HFFc6 (cell line): ENCODE measurements around the gene AMD1. TPM values are rescaled to one million over a fixed set of nuclear protein-coding genes. Genes with fewer than 3 reads are reported as not detected.

Source experiments
- DNase-seq: peaks from one replicate; pipeline ENCODE4 v3.0.0-alpha.2; 2018
- H3K27ac Mint-ChIP-seq: 2 replicates; pipeline ENCODE4 v1.8.0; 2020; ENCODE audit warnings: mild to moderate bottlenecking, mixed read lengths
- H3K27me3 Mint-ChIP-seq: 2 replicates; pipeline ENCODE4 v1.8.0; 2021; ENCODE audit warnings: mild to moderate bottlenecking, moderate library complexity, mixed read lengths; ENCODE audit not compliant: insufficient read depth
- H3K36me3 Mint-ChIP-seq: 2 replicates; pipeline ENCODE4 v1.8.0; 2021; ENCODE audit warnings: low read depth, mixed read lengths
- H3K4me1 Mint-ChIP-seq: 2 replicates; pipeline ENCODE4 v1.8.0; 2020; ENCODE audit warnings: low read depth, mixed read lengths
- H3K4me3 Mint-ChIP-seq: 2 replicates; pipeline ENCODE4 v1.8.0; 2020; ENCODE audit warnings: mild to moderate bottlenecking, moderate library complexity, mixed read lengths
- H3K9me3 Mint-ChIP-seq: 2 replicates; pipeline ENCODE4 v1.8.0; 2020; ENCODE audit warnings: mild to moderate bottlenecking, mixed read lengths
- CTCF ChIP-seq: fragments of 200-600 bp; sonication (generic); IDR thresholded peaks from 2 replicates; pipeline ENCODE4 v1.5.0; 2021; ENCODE audit warnings: antibody characterized with exemption, mild to moderate bottlenecking
- total RNA-seq, 6 experiments: library from RNA; stranded (reverse); fragmentation: NEBNext Ultra II Directional; extraction: Animal tissue kit (Norgen Biotek cat#: 25700); gene quantifications; 2 replicates in 1 of 6; 3 replicates in 5 of 6; pipeline ENCODE4 v1.2.3, GENCODE V29; 2021

AMD1 gene
- total RNA-seq, 6 experiments from 2014 or later: 86.4 to 119 (median 109) TPM

- Mint-ChIP-seq H3K4me1 (peaks cover 68% of the 10 kb centered on the region), H3K27ac (peak overlapping the region; percentile 87), H3K4me3 (peak overlapping the region; percentile 92), H3K27me3 (peaks cover 8% of the 10 kb centered on the region), H3K9me3 (peaks cover 6% of the 10 kb centered on the region), H3K36me3 (peaks cover 32% of the 10 kb centered on the region)
- peak; percentile 77 for TF ChIP-seq CTCF
- DNase-seq: peak; percentile 35
Observed at GRCh38 chr6:110878751-110879522, 4.4 kb downstream of the AMD1 start.

- peaks cover 3% of the 10 kb centered on the region; the same call in 1 of the 2 replicates for H3K27me3 Mint-ChIP-seq
- TF ChIP-seq CTCF: no peak
- H3K4me1 Mint-ChIP-seq: peaks cover 85% of the 10 kb centered on the region
- H3K36me3 Mint-ChIP-seq: peaks cover 38% of the 10 kb centered on the region
- no peak overlapping the region for H3K27ac Mint-ChIP-seq
- H3K9me3 Mint-ChIP-seq: no peaks in the 10 kb centered on the region
- peak overlapping the region; percentile 92; the same call in 1 of the 2 replicates for H3K4me3 Mint-ChIP-seq
- DNase-seq: no peak
Observed at GRCh38 chr6:110880651-110881050, 6.1 kb downstream of the AMD1 start.

DNA sequence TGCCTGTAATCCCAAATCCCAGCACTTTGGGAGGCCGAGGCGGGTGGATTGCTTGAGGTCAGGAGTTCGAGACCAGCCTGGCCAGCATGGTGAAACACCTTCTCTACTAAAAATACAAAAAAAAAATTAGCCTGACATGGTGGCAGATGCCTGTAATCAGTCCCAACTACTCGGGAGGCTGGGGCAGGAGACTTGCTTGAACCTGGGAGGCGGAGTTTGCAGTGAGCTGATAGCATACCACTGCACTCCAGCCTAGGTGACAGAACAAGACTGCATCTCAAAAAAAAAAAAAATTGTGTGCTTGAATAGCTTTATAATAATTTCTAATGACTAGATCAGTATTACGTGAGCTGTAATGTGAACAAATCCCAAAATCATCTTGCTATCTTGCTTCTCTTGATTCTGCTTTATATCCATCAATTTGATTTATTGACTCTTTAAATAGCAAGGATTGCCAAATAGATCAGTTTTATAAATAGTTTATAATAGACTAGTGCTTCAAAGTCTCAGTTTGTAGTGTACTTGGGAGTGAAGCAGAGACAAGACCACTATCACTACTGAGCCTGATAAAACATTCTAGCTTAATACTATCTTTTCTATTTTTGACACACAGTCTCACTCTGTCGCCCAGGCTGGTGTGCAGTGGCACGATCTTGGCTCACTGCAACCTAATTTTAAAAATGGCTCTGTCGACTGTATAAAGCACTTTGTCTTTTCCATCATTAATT, 7.1 kb downstream of the AMD1 start:
- Mint-ChIP-seq H3K4me3 (peak overlapping the region; percentile 39), H3K27me3 (peaks cover 3% of the 10 kb centered on the region; the same call in 1 of the 2 replicates), H3K27ac (no peak overlapping the region), H3K9me3 (no peaks in the 10 kb centered on the region), H3K36me3 (peaks cover 31% of the 10 kb centered on the region), H3K4me1 (peaks cover 87% of the 10 kb centered on the region)
- DNase-seq: no peak
- TF ChIP-seq CTCF: no peak

GRCh38 chr6:110882274-110882619, 7.7 kb downstream of the AMD1 start:
- no peak overlapping the region for H3K27ac Mint-ChIP-seq
- peak overlapping the region; percentile 39 for H3K4me3 Mint-ChIP-seq
- TF ChIP-seq CTCF: no peak
- no peak for DNase-seq
- H3K4me1 Mint-ChIP-seq: peaks cover 89% of the 10 kb centered on the region
- peaks cover 25% of the 10 kb centered on the region for H3K36me3 Mint-ChIP-seq
- H3K27me3 Mint-ChIP-seq: peaks cover 3% of the 10 kb centered on the region; the same call in 1 of the 2 replicates
- H3K9me3 Mint-ChIP-seq: no peaks in the 10 kb centered on the region

- Mint-ChIP-seq H3K27ac (peak overlapping the region; percentile 21; the same call in 1 of the 2 replicates), H3K4me3 (no peak overlapping the region), H3K9me3 (no peaks in the 10 kb centered on the region), H3K36me3 (peaks cover 21% of the 10 kb centered on the region), H3K27me3 (peaks cover 3% of the 10 kb centered on the region; the same call in 1 of the 2 replicates), H3K4me1 (peaks cover 83% of the 10 kb centered on the region)
- no peak for TF ChIP-seq CTCF
- DNase-seq: no peak
Observed at GRCh38 chr6:110882824-110883554, 8.4 kb downstream of the AMD1 start.
